Superior temporal gyrus (tissue), 1 donor: ENCODE results near the gene CCDC81.
"Not testable (repeated sequence)": the region's sequence is repeated elsewhere in the genome, so short reads cannot be mapped to it uniquely, and the experiment has no call there.

Experiments used
- DNase-seq: peaks from one replicate; pipeline ENCODE4 v3.0.0-alpha.2; 2016; ENCODE audit errors: extremely low spot score

CCDC81 gene

GRCh38 chr11:86386746-86387145 is 12.1 kb downstream of the CCDC81 start:
- no peak for DNase-seq

- DNase-seq: no peak
These were observed 13.5 kb downstream of the CCDC81 start for GRCh38 chr11:86388198-86388597.

GRCh38 chr11:86390487-86390886 is 15.8 kb downstream of the CCDC81 start:
- no peak for DNase-seq

GRCh38 chr11:86395061-86395551 is 20.4 kb downstream of the CCDC81 start:
- no peak for DNase-seq

GRCh38 chr11:86396396-86396795 is 21.7 kb downstream of the CCDC81 start:
- DNase-seq: no peak

- no peak for DNase-seq
These were observed 22.7 kb downstream of the CCDC81 start for GRCh38 chr11:86397351-86397750.

- no peak for DNase-seq
These were observed 23.4 kb downstream of the CCDC81 start for GRCh38 chr11:86398106-86398505.

- DNase-seq: no peak
These were observed 28.8 kb downstream of the CCDC81 start for GRCh38 chr11:86403458-86403857.

- no peak for DNase-seq
These were observed 34.2 kb downstream of the CCDC81 start for GRCh38 chr11:86408845-86409244.

- DNase-seq: no peak
These were observed 39.3 kb downstream of the CCDC81 start for GRCh38 chr11:86414032-86414431.

GRCh38 chr11:86415026-86415425 is 40.3 kb downstream of the CCDC81 start:
- DNase-seq: no peak

GRCh38 chr11:86416494-86416893 is 41.8 kb downstream of the CCDC81 start:
- DNase-seq: no peak

- not testable (repeated sequence) for DNase-seq
These were observed 42.3 kb downstream of the CCDC81 start for GRCh38 chr11:86416951-86417350.

- DNase-seq: no peak
These were observed 43.4 kb downstream of the CCDC81 start for GRCh38 chr11:86418106-86418505.

GRCh38 chr11:86418513-86418912 is 43.8 kb downstream of the CCDC81 start:
- DNase-seq: no peak

- no peak for DNase-seq
These were observed 44.2 kb downstream of the CCDC81 start for GRCh38 chr11:86418917-86419316.

- no peak for DNase-seq
These were observed 47.3 kb downstream of the CCDC81 start for GRCh38 chr11:86421946-86422345.

- no peak for DNase-seq
These were observed 47.7 kb downstream of the CCDC81 start for GRCh38 chr11:86422371-86422770.

- DNase-seq: not testable (repeated sequence)
These were observed 48.8 kb downstream of the CCDC81 start for GRCh38 chr11:86423488-86423887.

GRCh38 chr11:86427441-86427840 is 52.8 kb downstream of the CCDC81 start:
- no peak for DNase-seq

- no peak for DNase-seq
These were observed 56.6 kb downstream of the CCDC81 start for GRCh38 chr11:86431258-86431657.

- DNase-seq: not testable (repeated sequence)
These were observed 58.8 kb downstream of the CCDC81 start for GRCh38 chr11:86433361-86434095.

- DNase-seq: no peak
These were observed 61.0 kb downstream of the CCDC81 start for GRCh38 chr11:86435711-86436110.

GRCh38 chr11:86438685-86439084 is 64.0 kb downstream of the CCDC81 start:
- no peak for DNase-seq
